ENCODE measurements around the gene CLPSL2. TPM values are rescaled to one million over a fixed set of nuclear protein-coding genes. Genes with fewer than 3 reads are reported as not detected.

The CLPSL2 gene
- total RNA-seq, 1 experiment from 2014 or later: 1.7 TPM

GRCh38 chr6:35778437-35778836 is 2.0 kb downstream of the CLPSL2 start:
- ChIA-PET RAD21 (ENCODE audit: low non-redundant PET in 1 of 2, low total read pairs in 2 of 2, uncharacterized antibody in 2 of 2, unreplicated experiment in 2 of 2) (no interaction called here), CTCF (no interaction called here)
- no peak overlapping the region for H2AFZ ChIP-seq (ENCODE audit: low read depth, low read length, poor library complexity, severe bottlenecking)

More at GRCh38 chr6:35778437-35778836, 2.0 kb downstream of the CLPSL2 start:
- POLR2A ChIA-PET: no interaction called here
- Histone ChIP-seq H3K79me2 (ENCODE audit: insufficient read depth, low read length) (no peaks in the 10 kb centered on the region), H3K36me3 (ENCODE audit: control insufficient read depth in 1 of 2, insufficient read depth in 2 of 2, low read length in 2 of 2) (no peaks in the 10 kb centered on the region), H3K9me2 (ENCODE audit: insufficient read depth) (no peaks in the 10 kb centered on the region), H3K4me3 (replicated peaks in 1 of 2; ENCODE audit: low read depth in 1 of 2, low read length in 2 of 2) (no peak overlapping the region), H4K20me1 (ENCODE audit: insufficient read depth) (no peaks in the 10 kb centered on the region), H3K27me3 (ENCODE audit: insufficient read depth, low read length) (no peaks in the 10 kb centered on the region), H3K4me2 (ENCODE audit: low read length) (no peak overlapping the region), H3K4me1 (ENCODE audit: control insufficient read depth in 1 of 2, insufficient read depth in 2 of 2, low read length in 2 of 2) (peaks cover 18 to 31% of the 10 kb centered on the region in 2 experiments; a peak in 3 of 4 replicates), H3K27ac (ENCODE audit: low read depth, low read length) (no peak overlapping the region), H3K9ac (ENCODE audit: low read length) (no peak overlapping the region), H3K9me3 (ENCODE audit: control insufficient read depth in 1 of 2, insufficient read depth in 1 of 2, low read depth in 1 of 2, low read length in 2 of 2) (no peaks in the 10 kb centered on the region)
- DNase-seq (ENCODE audit: low read depth, low spot score) (no peak), ATAC-seq (no peak)
- BruUV-seq (replicated peaks): no TSS peak
- intact Hi-C loops (cut with micrococcal nuclease): no loop called here
- no peak for TF ChIP-seq TCF7L2 (IDR thresholded peaks at IDR 0.05; ENCODE audit: borderline replicate concordance, extremely low read depth, insufficient read depth, insufficient read length)
- no peak for TF ChIP-seq POLR2AphosphoS5 (IDR thresholded peaks at IDR 0.05; ENCODE audit: low read depth, low read length)
- TF ChIP-seq MAX (IDR thresholded peaks at IDR 0.05): no peak
- TF ChIP-seq CTCF (IDR thresholded peaks at IDR 0.05 in 2 of 3, conservative IDR thresholded peaks at IDR 0.05 in 1 of 3; ENCODE audit: borderline replicate concordance in 1 of 3, insufficient read depth in 1 of 3, low read depth in 2 of 3, low read length in 2 of 3): no peak
- TF ChIP-seq JUND (IDR thresholded peaks at IDR 0.05): no peak
- no peak for TF ChIP-seq ZNF274 (IDR thresholded peaks at IDR 0.05; ENCODE audit: low read depth, low read length)
- no peak for TF ChIP-seq SRF (IDR thresholded peaks at IDR 0.05; ENCODE audit: low read depth)
- TF ChIP-seq ZBTB33 (IDR thresholded peaks at IDR 0.05; ENCODE audit: extremely low read depth, insufficient replicate concordance, low read length): no peak
- no peak for TF ChIP-seq ELF1 (IDR thresholded peaks at IDR 0.05; ENCODE audit: borderline replicate concordance, low read depth)
- no peak for TF ChIP-seq EZH2 (IDR thresholded peaks at IDR 0.05)
- TF ChIP-seq CBX3 (IDR thresholded peaks at IDR 0.05; ENCODE audit: low read depth): no peak
- TF ChIP-seq SP1 (IDR thresholded peaks at IDR 0.05; ENCODE audit: low read depth): no peak
- TF ChIP-seq ATF3 (IDR thresholded peaks at IDR 0.05): no peak
- TF ChIP-seq FOSL1 (IDR thresholded peaks at IDR 0.05; ENCODE audit: low read depth): no peak
- no peak for TF ChIP-seq ZFX (IDR thresholded peaks at IDR 0.05)
- no peak for TF ChIP-seq CEBPB (IDR thresholded peaks at IDR 0.05; ENCODE audit: low read depth)
- TF ChIP-seq RAD21 (IDR thresholded peaks at IDR 0.05; ENCODE audit: low read depth): no peak
- no peak for TF ChIP-seq EGR1 (IDR thresholded peaks at IDR 0.05; ENCODE audit: low read depth)
- no peak for TF ChIP-seq EZH2phosphoT487 (IDR thresholded peaks at IDR 0.05; ENCODE audit: borderline replicate concordance)
